NCI-H748 (cell line): ENCODE data around the gene NANOGP8.
A peak's percentile ranks its signal among the peaks of the same experiment; 100 is the strongest.
"Not testable (repeated sequence)": the region's sequence is repeated elsewhere in the genome, so short reads cannot be mapped to it uniquely, and the experiment has no call there.

Source experiments
- DNase-seq: peaks from one replicate; lab custom pipeline; 2025; ENCODE audit not compliant: unreplicated experiment; lab: John Stamatoyannopoulos, UW

The NANOGP8 gene

GRCh38 chr15:35085176-35085919 is at the start of gene NANOGP8:
NANOGP8 (minus strand) TSS chr15:35085295; CDS start chr15:35085110, 185 bp downstream.
- not testable (repeated sequence) for DNase-seq

- no peak for DNase-seq
These were observed 49.2 kb upstream of the NANOGP8 start for GRCh38 chr15:35134299-35134698.

- no peak for DNase-seq
These were observed 45.1 kb upstream of the NANOGP8 start for GRCh38 chr15:35130245-35130644.

- DNase-seq: no peak
These were observed 44.3 kb upstream of the NANOGP8 start for GRCh38 chr15:35129361-35129760.

GRCh38 chr15:35127717-35128116 is 42.6 kb upstream of the NANOGP8 start:
- no peak for DNase-seq

GRCh38 chr15:35126236-35126635 is 41.1 kb upstream of the NANOGP8 start:
- DNase-seq: no peak

DNA sequence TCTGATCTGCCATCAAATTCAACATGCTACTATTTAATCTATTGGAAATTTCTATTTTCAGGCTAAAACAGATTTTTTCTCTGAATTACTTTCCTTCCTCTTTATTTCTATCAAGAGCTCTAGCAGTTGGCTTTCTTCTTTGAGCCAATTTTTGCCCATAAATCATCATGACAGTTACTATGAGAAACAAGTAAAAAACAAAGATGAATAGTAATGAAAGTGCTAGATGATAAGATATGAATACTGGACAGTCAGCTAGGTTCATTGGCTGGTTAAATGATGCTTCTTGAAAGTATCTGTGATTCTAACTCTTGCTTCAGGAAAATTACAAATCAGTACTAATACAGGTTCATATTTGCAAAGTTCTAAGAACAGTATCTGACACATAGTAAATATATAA is 38.6 kb upstream of the NANOGP8 start:
- DNase-seq: no peak

DNA sequence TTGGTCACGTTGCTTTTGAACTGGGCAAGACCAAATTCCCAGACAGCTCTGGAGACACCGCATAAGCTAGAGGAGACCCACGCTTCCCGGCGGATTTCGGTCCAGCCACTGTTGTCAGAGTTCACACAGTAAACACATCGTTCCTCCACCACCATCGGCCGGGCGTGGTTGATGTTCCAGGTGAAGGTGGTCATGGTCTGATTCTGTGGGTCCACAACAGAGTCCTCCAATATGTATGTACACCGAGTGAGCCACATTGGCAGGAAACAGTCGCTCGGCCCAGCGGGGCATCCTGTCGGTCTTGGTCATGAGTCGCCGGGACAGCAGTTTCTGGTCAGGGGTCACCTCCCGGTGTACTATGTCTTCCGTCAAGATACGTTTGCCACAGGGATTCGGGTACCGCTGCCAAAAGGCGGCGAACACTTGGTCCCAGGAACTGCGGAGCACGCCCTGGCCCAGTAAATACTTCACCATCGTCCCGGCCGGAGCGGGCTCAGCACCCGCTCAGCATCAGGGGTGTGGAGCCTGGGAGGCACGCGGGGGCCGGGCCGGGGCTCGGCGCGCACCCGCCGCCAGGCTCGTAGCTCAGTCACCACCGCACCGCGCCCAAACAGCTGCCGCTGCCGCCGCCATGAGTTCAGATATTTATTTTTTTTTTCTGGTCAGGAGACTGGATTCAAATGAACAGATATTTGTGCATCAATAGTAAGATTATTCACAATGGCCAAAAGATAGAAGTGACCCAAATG is 36.7 kb upstream of the NANOGP8 start:
- DNase-seq: no peak

DNA sequence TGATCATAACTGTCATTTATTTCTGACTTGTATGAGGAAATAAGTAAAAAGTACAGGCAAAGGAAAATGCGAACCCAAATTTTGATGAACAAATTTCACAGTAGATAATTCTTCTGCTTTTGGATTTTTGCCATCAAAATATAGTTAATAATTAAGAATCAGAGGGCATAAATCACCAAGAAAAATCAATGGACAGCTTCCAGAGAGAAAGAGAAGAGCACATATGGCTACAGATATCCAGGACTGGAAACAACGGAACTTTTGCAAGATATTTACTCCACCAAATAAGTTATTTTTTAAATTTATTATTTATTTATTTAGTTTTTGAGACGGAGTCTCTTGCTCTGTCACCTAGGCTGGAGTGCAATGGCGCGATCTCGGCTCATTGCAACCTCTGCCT is 35.1 kb upstream of the NANOGP8 start:
- DNase-seq: no peak

- no peak for DNase-seq
These were observed 33.9 kb upstream of the NANOGP8 start for GRCh38 chr15:35118960-35119359.

GRCh38 chr15:35117543-35118265 is 32.6 kb upstream of the NANOGP8 start:
- DNase-seq: no peak

GRCh38 chr15:35115155-35115725 is 30.1 kb upstream of the NANOGP8 start:
- DNase-seq: peak; percentile 34

- no peak for DNase-seq
These were observed 27.3 kb upstream of the NANOGP8 start for GRCh38 chr15:35112346-35112745.

DNA sequence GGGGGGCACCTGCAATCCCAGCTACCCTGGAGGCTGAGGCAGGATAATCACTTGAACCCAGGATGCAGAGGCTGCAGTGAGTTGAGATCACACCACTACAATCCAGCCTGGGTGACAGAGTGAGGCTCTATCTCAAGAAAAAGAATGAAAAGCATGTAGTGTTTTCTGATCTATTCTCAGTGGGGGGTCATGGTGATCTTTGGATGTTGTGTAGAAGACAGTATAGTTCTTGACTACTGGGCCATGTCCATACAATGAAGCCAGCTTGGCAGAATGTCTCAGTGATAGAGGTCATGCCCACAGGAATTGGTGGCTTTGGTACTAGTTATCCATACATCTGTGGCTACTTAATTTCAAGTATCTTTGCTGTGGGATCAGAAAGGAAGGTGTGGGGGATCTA is 26.8 kb upstream of the NANOGP8 start:
- no peak for DNase-seq

- DNase-seq: no peak
These were observed 23.4 kb upstream of the NANOGP8 start for GRCh38 chr15:35108453-35108852.

DNA sequence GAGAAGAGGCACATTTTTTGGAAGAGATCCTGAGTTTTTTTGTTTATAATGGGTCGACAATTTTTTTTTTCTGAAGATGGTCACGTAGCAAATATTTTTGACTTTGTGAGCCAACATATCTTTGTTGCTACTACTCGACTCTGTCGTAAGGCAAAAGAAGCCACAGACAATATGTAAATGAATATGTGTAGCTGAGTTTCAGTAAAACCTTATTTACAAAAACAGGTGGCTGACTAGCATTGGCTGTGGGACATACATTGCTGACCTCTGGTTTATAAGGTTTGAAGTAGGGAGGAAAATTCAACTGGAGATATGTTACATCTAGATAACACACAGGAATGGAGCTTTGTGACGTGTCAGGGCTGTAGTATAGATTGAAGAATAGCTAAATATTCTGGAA is 22.5 kb upstream of the NANOGP8 start:
- no peak for DNase-seq

DNA sequence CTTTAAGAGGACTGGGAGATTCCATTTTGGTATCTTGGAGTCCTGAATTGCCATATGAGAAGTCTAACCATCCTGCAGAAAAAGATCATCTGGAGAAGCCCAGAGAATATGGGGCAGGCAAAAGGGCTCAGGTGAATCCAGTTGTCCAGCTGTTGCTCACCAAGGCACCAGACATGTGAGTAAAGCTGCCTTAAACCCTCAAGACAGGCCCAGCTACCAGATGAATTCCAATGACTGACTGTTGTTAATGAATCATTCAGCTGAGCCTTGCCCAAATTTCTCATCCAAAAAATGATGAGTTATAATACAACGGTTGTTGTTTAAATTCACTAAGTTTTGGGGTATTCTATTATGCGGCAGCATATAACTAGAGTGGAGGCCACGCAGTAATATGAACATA is 22.0 kb upstream of the NANOGP8 start:
- DNase-seq: no peak

DNA sequence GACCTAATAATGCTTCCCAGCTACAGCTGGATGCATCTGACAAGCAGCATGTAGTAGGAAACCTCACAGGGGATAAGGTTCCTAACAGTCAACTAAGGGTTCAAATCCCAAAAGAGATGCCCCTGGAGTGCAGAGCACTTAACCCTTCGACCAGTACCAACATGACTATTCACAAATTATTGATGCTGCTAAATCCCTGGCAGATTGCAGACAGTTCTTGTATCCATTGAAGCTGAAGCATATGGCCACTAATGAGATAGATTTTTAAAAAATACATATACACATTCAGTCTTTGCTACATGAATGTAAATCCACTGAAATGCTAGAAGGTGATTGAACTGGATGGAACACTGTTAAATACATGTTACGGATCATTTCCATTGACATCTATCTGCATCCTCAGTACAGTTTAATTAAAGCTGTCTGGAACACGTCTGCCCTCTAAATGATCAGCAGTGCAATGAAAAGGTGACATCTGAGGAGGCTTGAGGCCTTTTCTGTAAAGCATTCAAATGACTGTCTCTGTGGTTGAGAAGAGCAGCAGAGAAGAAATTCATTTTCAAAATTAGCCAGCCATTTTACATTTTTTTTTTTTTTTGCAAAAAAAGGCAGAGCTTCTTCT is 19.5 kb upstream of the NANOGP8 start:
- no peak for DNase-seq

- DNase-seq: no peak
These were observed 17.1 kb upstream of the NANOGP8 start for GRCh38 chr15:35102186-35102585.

DNA sequence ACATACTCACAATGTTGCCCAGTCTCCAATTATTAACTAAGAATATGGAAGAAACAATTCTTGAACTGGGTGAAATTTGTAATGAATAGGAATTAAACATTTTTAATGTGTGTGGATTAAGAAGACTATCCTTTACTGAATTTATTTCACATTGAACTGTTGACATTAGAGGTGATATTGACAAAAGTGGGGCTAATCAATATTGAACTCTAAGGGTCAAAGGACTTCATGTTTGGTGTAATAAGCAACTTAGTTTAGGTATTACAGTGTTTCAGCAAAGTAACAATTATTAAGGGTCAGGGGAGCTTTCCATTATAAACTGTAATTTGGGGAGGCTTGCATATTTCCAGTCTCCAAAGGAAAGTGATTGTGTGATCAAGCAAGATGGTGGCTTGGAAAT is 16.2 kb upstream of the NANOGP8 start:
- DNase-seq: no peak

GRCh38 chr15:35098737-35099136 is 13.6 kb upstream of the NANOGP8 start:
- no peak for DNase-seq
